ENCODE measurements around the gene DENND4B.

Gene DENND4B

GRCh38 chr1:153933430-153933829 lies 13.1 kb downstream of the DENND4B start:
- peaks cover 82% of the 10 kb centered on the region for H3K36me3 ChIP-seq (ENCODE audit: control insufficient read depth, insufficient read depth, low read length)
- no peak overlapping the region for H3K9ac ChIP-seq (ENCODE audit: low read length)
- no peak overlapping the region for H3K27ac ChIP-seq (ENCODE audit: low read depth, low read length)
- H3K9me3 ChIP-seq (ENCODE audit: control insufficient read depth, insufficient read depth, low read depth, low read length), result no peaks in the 10 kb centered on the region
- H3K27me3 ChIP-seq (ENCODE audit: control insufficient read depth, insufficient read depth, low read length), result no peaks in the 10 kb centered on the region
- no peak overlapping the region for H3K4me3 ChIP-seq (ENCODE audit: low read depth, low read length)
- H3K4me1 ChIP-seq (ENCODE audit: control insufficient read depth, insufficient read depth, low read length), result no peaks in the 10 kb centered on the region

DNA sequence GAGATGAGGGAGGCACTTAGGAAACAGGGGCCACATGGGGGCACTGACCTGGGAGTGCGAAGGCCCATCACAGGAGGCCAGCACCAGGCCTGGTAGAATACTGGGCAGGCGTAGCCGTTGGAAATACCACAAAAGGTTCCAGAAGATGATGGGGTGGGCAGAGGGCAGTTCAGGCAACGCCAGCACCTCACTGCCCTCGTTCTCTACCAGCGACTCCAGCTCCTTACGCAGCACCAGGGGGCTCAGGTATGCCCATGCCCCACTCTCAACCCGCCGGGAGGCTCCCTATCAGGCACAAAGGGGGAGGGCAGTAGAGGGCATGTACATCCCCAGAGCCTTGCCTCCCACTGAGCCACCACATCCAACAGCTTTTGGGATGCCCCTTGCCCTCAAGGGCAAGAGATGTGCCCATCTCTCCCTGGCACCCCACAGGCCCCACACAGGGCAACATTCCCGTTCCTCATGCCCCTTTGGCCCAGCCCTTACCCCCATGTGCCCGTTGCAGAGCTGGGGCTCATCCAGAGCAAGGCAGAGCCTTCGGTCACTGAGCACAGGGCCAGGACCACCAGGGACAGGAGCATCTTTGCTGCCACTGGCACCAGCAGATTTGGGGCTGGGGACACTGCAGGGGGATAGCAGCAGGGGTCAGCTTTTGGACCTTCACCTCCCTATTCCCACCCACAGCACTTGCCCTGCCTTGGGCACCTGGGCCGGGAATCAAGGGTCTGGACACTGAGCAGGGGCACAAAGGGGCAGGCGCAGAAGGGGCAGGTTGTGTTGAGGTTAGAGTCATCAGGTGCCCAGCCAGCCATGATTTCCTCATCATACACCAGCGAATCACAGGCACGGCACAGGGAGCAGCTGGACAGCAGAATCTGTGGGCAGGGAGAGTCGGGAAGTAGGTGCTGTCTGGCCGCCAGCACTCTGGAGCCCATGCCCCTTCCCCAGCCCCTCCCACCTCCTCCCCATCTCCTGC lies 14.1 kb downstream of the DENND4B start:
- H3K4me1 ChIP-seq (ENCODE audit: control insufficient read depth, insufficient read depth, low read length), result no peaks in the 10 kb centered on the region
- H3K27me3 ChIP-seq (ENCODE audit: control insufficient read depth, insufficient read depth, low read length), result no peaks in the 10 kb centered on the region
- peaks cover 76% of the 10 kb centered on the region for H3K36me3 ChIP-seq (ENCODE audit: control insufficient read depth, insufficient read depth, low read length)
- H3K4me3 ChIP-seq (ENCODE audit: low read depth, low read length), result no peak overlapping the region
- no peak overlapping the region for H3K9ac ChIP-seq (ENCODE audit: low read length)
- no peak overlapping the region for H3K27ac ChIP-seq (ENCODE audit: low read depth, low read length)
- no peaks in the 10 kb centered on the region for H3K9me3 ChIP-seq (ENCODE audit: control insufficient read depth, insufficient read depth, low read depth, low read length)

DNA sequence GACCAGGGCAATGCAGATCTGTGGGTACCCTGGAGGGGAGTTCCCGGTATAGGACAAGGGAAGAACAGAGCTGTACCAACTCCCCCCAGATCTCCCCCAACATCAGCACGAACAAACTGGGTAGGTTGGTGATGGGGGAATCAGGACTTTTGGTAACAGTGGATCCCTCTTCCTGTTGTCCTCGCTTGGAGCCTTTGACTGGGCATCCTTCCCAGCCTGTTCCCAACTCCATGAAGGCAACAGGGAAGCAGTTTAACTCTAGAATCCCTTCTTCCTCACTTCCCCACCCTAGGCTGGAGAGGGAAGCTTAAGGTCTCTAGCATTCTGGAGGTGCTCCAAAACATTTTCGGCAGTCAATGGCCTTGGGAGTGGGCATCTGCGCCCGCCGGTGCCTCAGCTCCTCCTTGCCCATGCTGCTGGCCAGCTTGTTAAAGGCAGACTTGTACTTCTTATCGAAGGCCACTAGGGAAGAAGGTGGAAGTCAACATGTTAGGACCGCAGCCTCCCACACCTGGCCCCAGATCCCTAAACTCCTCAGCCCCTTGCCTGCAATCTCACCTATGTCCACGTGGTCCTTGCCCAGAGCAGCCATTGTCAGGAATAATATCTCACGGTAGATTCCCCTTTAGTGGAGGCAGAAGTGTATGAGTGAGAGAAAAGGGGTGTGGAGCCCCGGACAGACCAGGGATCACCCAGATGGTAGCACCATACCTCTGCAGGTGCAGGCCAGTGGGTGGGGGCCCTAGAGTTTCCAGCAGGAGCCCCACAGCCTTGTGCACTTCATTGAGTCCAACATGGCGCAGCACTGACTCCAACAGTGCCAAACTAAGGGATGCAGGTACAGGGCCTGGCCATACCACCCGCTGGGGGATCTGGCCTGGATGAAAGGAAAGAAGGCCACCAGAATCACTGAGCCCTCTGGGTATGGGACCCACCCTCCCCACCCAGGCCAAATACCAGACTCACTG lies 16.3 kb downstream of the DENND4B start:
- Histone ChIP-seq H3K9me3 (ENCODE audit: control insufficient read depth, insufficient read depth, low read depth, low read length) (no peaks in the 10 kb centered on the region), H3K9ac (ENCODE audit: low read length) (no peak overlapping the region), H3K27me3 (ENCODE audit: control insufficient read depth, insufficient read depth, low read length) (no peaks in the 10 kb centered on the region), H3K27ac (ENCODE audit: low read depth, low read length) (no peak overlapping the region), H3K4me1 (ENCODE audit: control insufficient read depth, insufficient read depth, low read length) (no peaks in the 10 kb centered on the region), H3K36me3 (ENCODE audit: control insufficient read depth, insufficient read depth, low read length) (peaks cover 56% of the 10 kb centered on the region), H3K4me3 (ENCODE audit: low read depth, low read length) (no peak overlapping the region)

- Histone ChIP-seq H3K36me3 (ENCODE audit: control insufficient read depth, insufficient read depth, low read length) (peaks cover 48% of the 10 kb centered on the region), H3K9ac (ENCODE audit: low read length) (no peak overlapping the region), H3K27ac (ENCODE audit: low read depth, low read length) (no peak overlapping the region)
Observed at GRCh38 chr1:153929426-153929825, 17.1 kb downstream of the DENND4B start.

GRCh38 chr1:153928791-153929341 lies 17.7 kb downstream of the DENND4B start:
- Histone ChIP-seq H3K4me1 (ENCODE audit: control insufficient read depth, insufficient read depth, low read length) (no peaks in the 10 kb centered on the region), H3K9me3 (ENCODE audit: control insufficient read depth, insufficient read depth, low read depth, low read length) (no peaks in the 10 kb centered on the region), H3K4me3 (ENCODE audit: low read depth, low read length) (no peak overlapping the region), H3K36me3 (ENCODE audit: control insufficient read depth, insufficient read depth, low read length) (peaks cover 42% of the 10 kb centered on the region), H3K27ac (ENCODE audit: low read depth, low read length) (no peak overlapping the region), H3K9ac (ENCODE audit: low read length) (no peak overlapping the region), H3K27me3 (ENCODE audit: control insufficient read depth, insufficient read depth, low read length) (no peaks in the 10 kb centered on the region)

More at GRCh38 chr1:153929426-153929825, 17.1 kb downstream of the DENND4B start:
- Histone ChIP-seq H3K4me3 (ENCODE audit: low read depth, low read length) (no peak overlapping the region), H3K9me3 (ENCODE audit: control insufficient read depth, insufficient read depth, low read depth, low read length) (no peaks in the 10 kb centered on the region), H3K4me1 (ENCODE audit: control insufficient read depth, insufficient read depth, low read length) (no peaks in the 10 kb centered on the region), H3K27me3 (ENCODE audit: control insufficient read depth, insufficient read depth, low read length) (no peaks in the 10 kb centered on the region)

DNA sequence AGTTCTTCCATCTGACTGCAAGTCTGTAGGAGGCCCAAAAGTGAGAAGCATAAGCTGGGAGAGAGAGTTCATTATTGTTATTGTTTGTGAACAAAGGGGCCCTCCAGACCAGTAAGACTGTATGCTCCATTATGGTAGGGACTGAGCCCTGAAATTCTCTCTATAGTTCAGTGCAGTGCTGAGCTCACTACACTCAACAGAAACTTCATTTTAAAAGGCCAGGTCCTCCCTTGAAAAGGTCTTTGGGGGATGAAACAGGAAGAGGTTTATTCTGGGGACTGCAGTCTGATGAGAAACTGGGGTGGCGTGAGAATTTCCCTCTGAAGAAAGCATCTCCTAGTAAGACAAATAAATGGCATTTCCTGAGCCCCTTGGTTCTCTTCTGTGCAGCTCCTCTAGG lies 18.3 kb downstream of the DENND4B start:
- Histone ChIP-seq H3K9ac (ENCODE audit: low read length) (no peak overlapping the region), H3K36me3 (ENCODE audit: control insufficient read depth, insufficient read depth, low read length) (peaks cover 37% of the 10 kb centered on the region), H3K27ac (ENCODE audit: low read depth, low read length) (no peak overlapping the region), H3K4me3 (ENCODE audit: low read depth, low read length) (no peak overlapping the region), H3K4me1 (ENCODE audit: control insufficient read depth, insufficient read depth, low read length) (no peaks in the 10 kb centered on the region), H3K27me3 (ENCODE audit: control insufficient read depth, insufficient read depth, low read length) (no peaks in the 10 kb centered on the region), H3K9me3 (ENCODE audit: control insufficient read depth, insufficient read depth, low read depth, low read length) (no peaks in the 10 kb centered on the region)

DNA sequence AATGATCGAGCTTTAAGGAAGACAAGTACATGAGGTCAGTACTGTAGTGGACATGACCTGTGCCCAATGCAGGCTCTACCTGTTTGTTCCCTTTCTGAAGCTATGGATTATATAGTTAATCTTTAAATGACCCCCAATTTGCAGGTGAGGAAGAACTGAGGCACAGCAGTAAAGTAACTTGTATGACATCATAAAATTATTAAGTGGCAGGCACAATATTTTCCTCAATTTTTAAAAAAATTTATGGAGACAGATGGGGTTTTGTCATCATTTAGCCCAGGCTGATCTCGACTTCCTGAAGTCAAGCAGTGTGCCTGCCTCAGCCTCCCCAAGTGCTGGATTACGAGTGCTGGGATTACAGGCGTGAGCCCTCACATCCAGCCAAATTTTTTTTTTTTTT lies 20.1 kb downstream of the DENND4B start:
- no peaks in the 10 kb centered on the region for H3K27me3 ChIP-seq (ENCODE audit: control insufficient read depth, insufficient read depth, low read length)
- no peaks in the 10 kb centered on the region for H3K4me1 ChIP-seq (ENCODE audit: control insufficient read depth, insufficient read depth, low read length)
- H3K9ac ChIP-seq (ENCODE audit: low read length), result no peak overlapping the region
- H3K27ac ChIP-seq (ENCODE audit: low read depth, low read length), result no peak overlapping the region
- no peak overlapping the region for H3K4me3 ChIP-seq (ENCODE audit: low read depth, low read length)
- no peaks in the 10 kb centered on the region for H3K9me3 ChIP-seq (ENCODE audit: control insufficient read depth, insufficient read depth, low read depth, low read length)
- H3K36me3 ChIP-seq (ENCODE audit: control insufficient read depth, insufficient read depth, low read length), result peaks cover 22% of the 10 kb centered on the region

GRCh38 chr1:153922972-153923925 lies 23.3 kb downstream of the DENND4B start, which contains the start of gene GATAD2B:
Gene GATAD2B, minus strand, starts transcription at chr1:153922972. Its CDS starts 94,625 bp downstream, at chr1:153828347.
- Histone ChIP-seq H3K4me1 (ENCODE audit: control insufficient read depth, insufficient read depth, low read length) (peaks cover 17% of the 10 kb centered on the region), H3K4me3 (ENCODE audit: low read depth, low read length) (peak within 1 kb of the TSS; percentile 83), H3K27ac (ENCODE audit: low read depth, low read length) (peak within 1 kb of the TSS; percentile 79; the same call in 1 of the 2 replicates), H3K36me3 (ENCODE audit: control insufficient read depth, insufficient read depth, low read length) (peaks cover 9% of the 10 kb centered on the region; the same call in 1 of the 2 replicates), H3K9me3 (ENCODE audit: control insufficient read depth, insufficient read depth, low read depth, low read length) (no peaks in the 10 kb centered on the region), H3K27me3 (ENCODE audit: control insufficient read depth, insufficient read depth, low read length) (no peaks in the 10 kb centered on the region), H3K9ac (ENCODE audit: low read length) (peak within 1 kb of the TSS; percentile 90)

GRCh38 chr1:153922076-153922971 lies 24.2 kb downstream of the DENND4B start:
- H3K27me3 ChIP-seq (ENCODE audit: control insufficient read depth, insufficient read depth, low read length), result no peaks in the 10 kb centered on the region
- H3K9ac ChIP-seq (ENCODE audit: low read length), result peak overlapping the region; percentile 90
- no peaks in the 10 kb centered on the region for H3K9me3 ChIP-seq (ENCODE audit: control insufficient read depth, insufficient read depth, low read depth, low read length)
- peak overlapping the region; percentile 83 for H3K4me3 ChIP-seq (ENCODE audit: low read depth, low read length)
- peak overlapping the region; percentile 79; the same call in 1 of the 2 replicates for H3K27ac ChIP-seq (ENCODE audit: low read depth, low read length)
- H3K36me3 ChIP-seq (ENCODE audit: control insufficient read depth, insufficient read depth, low read length), result peaks cover 13% of the 10 kb centered on the region
- H3K4me1 ChIP-seq (ENCODE audit: control insufficient read depth, insufficient read depth, low read length), result peaks cover 17% of the 10 kb centered on the region
